GM23338 (cell line): Measurements from ENCODE around the gene IL1F10.

Experiments
- EZH2 ChIP-seq: fragments of 200-600 bp; sonication (generic); IDR thresholded peaks from one replicate; pipeline ENCODE4 v1.8.0; 2017; ENCODE audit warnings: antibody characterized with exemption, mild to moderate bottlenecking, low read depth; ENCODE audit not compliant: unreplicated experiment
- EZH2phosphoT487 ChIP-seq: fragments of 200-600 bp; sonication (generic); IDR thresholded peaks from one replicate; pipeline ENCODE4 v1.8.1; 2018; ENCODE audit warnings: antibody characterized with exemption; ENCODE audit not compliant: unreplicated experiment
- POLR2AphosphoS5 ChIP-seq: IDR thresholded peaks from 2 replicates; pipeline ENCODE4 v1.6.1; 2016; ENCODE audit warnings: antibody characterized with exemption, low read depth
- STAT1 ChIP-seq: IDR thresholded peaks from one replicate; pipeline ENCODE4 v1.6.1; 2016; ENCODE audit warnings: antibody characterized with exemption; ENCODE audit not compliant: unreplicated experiment
- ZNF114 ChIP-seq: fragments of 250-450 bp; sonication (Bioruptor Pico); IDR thresholded peaks from 2 replicates; pipeline ENCODE4 v1.5.0; 2020; ENCODE audit warnings: mild to moderate bottlenecking, moderate library complexity
- ZNF331 ChIP-seq: fragments of 250-450 bp; sonication (Bioruptor Pico); IDR thresholded peaks from 2 replicates; pipeline ENCODE4 v1.5.0; 2020; ENCODE audit warnings: low read depth, mild to moderate bottlenecking, moderate library complexity
- TF ChIP-seq, protein P1 (sequence below), 2 experiments: fragments of 200-600 bp in 1 of 2; sonication (generic) in 1 of 2; conservative IDR thresholded peaks; 2 replicates each; pipeline versions ENCODE4 v1.5.1 to v1.6.1; 2016 to 2017; ENCODE audit warnings: antibody characterized with exemption in 2 of 2, low read depth in 2 of 2, mild to moderate bottlenecking in 2 of 2, moderate library complexity in 1 of 2
- TF ChIP-seq, protein P2 (sequence below): IDR thresholded peaks from one replicate; pipeline ENCODE4 v1.6.1; 2018; ENCODE audit warnings: antibody characterized with exemption; ENCODE audit not compliant: unreplicated experiment
- TF ChIP-seq, protein P3 (sequence below): IDR thresholded peaks from 2 replicates; pipeline ENCODE4 v1.6.1; 2016; ENCODE audit warnings: antibody characterized with exemption

DNA sequence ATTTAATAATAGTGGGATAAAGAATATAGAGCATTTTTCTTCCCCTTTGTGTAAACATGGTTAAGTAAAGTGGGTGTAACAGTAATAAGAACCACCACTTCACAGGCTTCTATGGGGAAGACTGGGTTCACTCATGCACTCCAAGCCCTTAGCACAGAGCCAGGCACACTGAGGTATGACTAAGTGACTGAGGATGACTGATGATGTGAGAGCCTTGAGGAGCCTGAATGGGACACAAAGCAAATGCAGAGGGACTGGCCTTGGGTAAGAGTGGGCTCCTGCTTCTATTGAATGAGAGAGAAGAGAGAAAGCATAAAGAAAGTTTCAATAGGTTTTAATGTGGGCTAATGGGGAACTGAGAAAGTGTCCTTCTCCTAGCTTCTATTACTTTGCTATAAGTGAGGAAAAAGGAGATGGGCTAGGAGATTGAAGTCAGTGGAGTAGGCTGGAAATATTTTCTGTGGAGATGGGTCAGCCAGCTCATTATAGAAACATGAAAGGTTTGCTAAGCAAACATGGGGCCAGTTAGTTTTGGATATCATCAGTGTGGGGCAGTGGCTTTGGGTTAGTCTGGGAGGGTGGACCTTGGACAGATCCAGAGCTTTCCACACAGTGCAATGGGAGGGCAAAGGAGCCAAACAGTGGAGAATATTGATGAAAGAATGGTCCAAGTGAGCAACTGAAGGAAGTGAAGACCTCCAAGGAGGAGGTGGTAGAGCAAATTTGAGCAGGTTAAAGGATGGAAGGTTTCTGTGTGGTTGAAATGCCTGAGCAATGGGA lies 20.6 kb downstream of the IL1F10 start:
- TF ChIP-seq EZH2 (no peak), EZH2phosphoT487 (no peak), POLR2AphosphoS5 (no peak), ZNF114 (no peak), STAT1 (no peak), ZNF331 (CRISPR knock-in tag) (no peak)
- TF ChIP-seq, protein P1, sequence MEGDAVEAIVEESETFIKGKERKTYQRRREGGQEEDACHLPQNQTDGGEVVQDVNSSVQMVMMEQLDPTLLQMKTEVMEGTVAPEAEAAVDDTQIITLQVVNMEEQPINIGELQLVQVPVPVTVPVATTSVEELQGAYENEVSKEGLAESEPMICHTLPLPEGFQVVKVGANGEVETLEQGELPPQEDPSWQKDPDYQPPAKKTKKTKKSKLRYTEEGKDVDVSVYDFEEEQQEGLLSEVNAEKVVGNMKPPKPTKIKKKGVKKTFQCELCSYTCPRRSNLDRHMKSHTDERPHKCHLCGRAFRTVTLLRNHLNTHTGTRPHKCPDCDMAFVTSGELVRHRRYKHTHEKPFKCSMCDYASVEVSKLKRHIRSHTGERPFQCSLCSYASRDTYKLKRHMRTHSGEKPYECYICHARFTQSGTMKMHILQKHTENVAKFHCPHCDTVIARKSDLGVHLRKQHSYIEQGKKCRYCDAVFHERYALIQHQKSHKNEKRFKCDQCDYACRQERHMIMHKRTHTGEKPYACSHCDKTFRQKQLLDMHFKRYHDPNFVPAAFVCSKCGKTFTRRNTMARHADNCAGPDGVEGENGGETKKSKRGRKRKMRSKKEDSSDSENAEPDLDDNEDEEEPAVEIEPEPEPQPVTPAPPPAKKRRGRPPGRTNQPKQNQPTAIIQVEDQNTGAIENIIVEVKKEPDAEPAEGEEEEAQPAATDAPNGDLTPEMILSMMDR (conservative IDR thresholded peaks at IDR 0.05; ENCODE audit: low read depth in 2 of 2), result no peak
- TF ChIP-seq, protein P2, sequence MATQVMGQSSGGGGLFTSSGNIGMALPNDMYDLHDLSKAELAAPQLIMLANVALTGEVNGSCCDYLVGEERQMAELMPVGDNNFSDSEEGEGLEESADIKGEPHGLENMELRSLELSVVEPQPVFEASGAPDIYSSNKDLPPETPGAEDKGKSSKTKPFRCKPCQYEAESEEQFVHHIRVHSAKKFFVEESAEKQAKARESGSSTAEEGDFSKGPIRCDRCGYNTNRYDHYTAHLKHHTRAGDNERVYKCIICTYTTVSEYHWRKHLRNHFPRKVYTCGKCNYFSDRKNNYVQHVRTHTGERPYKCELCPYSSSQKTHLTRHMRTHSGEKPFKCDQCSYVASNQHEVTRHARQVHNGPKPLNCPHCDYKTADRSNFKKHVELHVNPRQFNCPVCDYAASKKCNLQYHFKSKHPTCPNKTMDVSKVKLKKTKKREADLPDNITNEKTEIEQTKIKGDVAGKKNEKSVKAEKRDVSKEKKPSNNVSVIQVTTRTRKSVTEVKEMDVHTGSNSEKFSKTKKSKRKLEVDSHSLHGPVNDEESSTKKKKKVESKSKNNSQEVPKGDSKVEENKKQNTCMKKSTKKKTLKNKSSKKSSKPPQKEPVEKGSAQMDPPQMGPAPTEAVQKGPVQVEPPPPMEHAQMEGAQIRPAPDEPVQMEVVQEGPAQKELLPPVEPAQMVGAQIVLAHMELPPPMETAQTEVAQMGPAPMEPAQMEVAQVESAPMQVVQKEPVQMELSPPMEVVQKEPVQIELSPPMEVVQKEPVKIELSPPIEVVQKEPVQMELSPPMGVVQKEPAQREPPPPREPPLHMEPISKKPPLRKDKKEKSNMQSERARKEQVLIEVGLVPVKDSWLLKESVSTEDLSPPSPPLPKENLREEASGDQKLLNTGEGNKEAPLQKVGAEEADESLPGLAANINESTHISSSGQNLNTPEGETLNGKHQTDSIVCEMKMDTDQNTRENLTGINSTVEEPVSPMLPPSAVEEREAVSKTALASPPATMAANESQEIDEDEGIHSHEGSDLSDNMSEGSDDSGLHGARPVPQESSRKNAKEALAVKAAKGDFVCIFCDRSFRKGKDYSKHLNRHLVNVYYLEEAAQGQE, result no peak
- TF ChIP-seq, protein P3, sequence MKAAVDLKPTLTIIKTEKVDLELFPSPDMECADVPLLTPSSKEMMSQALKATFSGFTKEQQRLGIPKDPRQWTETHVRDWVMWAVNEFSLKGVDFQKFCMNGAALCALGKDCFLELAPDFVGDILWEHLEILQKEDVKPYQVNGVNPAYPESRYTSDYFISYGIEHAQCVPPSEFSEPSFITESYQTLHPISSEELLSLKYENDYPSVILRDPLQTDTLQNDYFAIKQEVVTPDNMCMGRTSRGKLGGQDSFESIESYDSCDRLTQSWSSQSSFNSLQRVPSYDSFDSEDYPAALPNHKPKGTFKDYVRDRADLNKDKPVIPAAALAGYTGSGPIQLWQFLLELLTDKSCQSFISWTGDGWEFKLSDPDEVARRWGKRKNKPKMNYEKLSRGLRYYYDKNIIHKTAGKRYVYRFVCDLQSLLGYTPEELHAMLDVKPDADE, result no peak
